Pulmonary artery endothelial cell (primary cell): ENCODE data around the gene GALNT11. TPM values are rescaled to one million over a fixed set of nuclear protein-coding genes. Genes with fewer than 3 reads are reported as not detected.

Experiments
- DNase-seq: peaks from one replicate; pipeline ENCODE4 v3.0.0-alpha.2; 2011; ENCODE audit warnings: low read depth, low spot score
- total RNA-seq: library from RNA; depleted of rRNA; stranded (reverse); fragments of >200 nt; gene quantifications from 2 replicates; pipeline ENCODE4 v1.2.3, GENCODE V29; 2014

Gene GALNT11
- total RNA-seq, 1 donor from 2014 or later, result 33.4 TPM

DNA sequence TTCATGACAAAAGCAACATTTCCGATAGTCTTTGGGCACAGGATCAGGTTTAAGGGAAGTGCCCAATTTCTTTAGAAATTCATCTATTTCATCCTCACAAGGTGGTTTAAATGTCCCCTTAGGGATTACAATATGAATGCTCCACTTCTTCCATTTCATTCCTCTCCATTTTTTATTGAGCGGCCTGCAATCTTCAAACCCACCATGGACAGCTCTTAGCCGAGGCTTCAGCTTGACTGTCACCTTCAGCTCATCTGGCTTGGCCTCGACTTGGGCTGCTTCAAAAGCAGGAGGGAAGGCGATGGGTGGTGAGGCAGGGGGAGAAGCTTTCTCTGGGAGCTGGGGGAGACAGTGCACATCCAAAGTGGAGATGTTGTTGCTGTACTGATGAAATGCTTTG is 123.2 kb downstream of the GALNT11 start:
- DNase-seq, result no peak

DNA sequence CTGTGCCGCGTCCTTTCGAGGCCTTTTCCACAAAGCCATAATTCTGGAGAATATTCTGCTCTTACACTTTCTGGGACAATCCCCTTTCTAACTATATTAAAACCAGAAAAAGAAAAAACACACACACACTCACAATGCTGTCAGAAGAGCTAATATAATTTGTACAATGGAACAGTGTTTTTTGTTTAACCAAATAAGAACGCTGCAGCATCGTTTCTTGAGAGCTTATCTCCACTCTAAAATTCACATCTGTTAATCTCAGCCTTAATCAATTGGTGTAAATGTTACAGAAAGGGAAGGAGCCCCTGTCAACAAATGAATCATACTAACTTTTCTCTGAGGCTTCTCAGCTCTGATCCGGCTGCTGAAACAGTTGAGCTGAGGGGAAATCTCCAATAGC is 123.9 kb downstream of the GALNT11 start:
- DNase-seq, result no peak

DNA sequence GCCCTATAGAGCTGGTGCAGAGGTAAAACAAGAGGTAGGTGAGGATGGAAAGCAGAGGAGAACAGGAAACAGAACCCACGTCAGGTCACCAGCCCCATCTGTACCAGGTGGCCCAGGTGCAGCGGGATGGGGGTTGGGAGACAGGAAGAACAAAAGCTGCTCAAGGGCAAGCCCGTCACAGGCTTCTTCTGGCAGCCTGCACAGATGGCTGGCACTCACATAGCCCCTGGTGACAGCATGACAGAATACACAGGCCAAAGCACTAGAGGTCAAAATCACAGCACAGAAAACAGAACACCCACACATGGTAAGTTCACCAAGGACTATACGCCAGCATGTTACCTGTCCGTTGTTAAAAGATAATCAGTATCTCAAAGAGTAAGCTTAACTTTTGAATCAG is 126.8 kb downstream of the GALNT11 start:
- no peak for DNase-seq

DNA sequence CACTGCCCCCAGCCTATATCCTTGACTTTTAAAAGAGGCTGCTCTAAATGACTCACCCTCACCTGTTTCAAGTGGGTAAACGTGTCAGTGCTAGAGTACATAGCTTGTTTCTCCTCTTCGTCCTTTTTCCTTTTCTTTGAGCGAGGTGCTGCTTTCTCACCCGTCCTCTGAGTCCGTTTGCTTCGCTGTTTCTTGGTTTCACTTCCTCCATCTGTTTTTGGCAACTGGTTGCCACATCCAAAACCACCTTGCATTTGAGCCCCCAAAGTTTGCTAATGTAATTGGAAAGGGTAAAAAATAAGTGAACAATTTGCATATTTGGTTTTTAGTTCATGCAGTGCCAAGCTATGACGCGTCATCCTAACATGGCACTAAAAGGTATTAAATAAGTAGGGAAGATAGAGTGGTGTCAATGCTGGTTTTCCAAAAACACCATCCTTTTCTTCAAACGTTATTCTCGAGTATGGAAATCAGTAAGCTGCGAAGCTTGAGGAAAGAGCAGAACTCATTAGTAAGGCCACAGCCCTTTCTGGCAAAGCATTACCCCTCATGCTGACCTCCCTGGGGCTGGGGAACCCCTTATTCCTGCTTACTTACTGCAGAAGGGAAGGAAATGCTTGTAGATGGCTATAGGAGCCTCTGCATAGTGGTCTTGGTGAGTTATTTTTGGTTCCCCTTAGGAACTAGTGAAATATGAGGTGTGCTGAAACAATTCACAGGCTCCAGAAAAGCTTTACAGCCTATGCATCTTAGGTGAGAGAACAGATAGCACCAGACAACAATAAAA is 133.5 kb downstream of the GALNT11 start:
- no peak for DNase-seq

DNA sequence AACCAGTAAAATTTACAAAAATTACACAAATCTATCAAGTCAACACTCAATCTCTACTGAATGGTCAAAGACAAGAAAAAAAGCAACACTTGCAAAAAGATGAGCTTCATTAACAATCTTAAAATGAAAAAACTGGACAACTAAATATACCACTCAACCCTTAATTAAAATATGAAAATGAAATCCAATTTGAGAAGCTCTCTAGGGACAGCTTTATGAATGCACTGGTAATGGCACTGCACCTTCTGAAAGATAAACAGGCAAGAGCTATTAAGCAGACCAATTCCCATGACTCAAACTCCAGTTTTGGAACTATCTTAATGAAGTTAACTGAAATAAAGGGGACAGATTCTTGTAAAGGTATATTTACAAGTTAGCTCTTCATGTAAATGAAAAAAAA is 135.7 kb downstream of the GALNT11 start:
- no peak for DNase-seq

DNA sequence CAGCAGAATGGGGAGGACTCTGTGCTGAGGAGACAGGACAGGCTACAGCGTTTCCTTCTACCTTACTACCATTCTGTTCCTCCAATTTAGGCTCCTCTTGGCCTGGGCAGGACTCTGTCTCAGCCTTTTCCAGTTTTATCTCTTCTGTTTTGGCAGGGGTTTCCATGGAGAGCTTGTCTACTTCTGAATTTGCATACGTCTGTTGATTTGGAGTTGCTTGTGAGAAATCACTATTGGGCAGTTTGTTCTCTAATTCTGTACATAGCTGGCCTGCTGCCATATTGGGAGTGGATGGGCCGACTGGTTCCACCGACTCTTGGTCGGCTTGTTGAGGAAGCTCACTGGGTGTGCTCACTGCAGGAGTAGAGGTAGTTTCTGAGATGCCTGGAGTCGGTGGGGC is 136.8 kb downstream of the GALNT11 start:
- no peak for DNase-seq

Other genes starting within 250 kb of the GALNT11 start
- 18.5 and 22.0 TPM in 2 replicates for gene PRKAG2, start 148.6 kb upstream of the GALNT11 start, total RNA-seq
- not detected in 2 replicates for gene GALNTL5, start 69.2 kb upstream of the GALNT11 start, total RNA-seq